ENCODE results near the gene FANCD2.

DNA sequence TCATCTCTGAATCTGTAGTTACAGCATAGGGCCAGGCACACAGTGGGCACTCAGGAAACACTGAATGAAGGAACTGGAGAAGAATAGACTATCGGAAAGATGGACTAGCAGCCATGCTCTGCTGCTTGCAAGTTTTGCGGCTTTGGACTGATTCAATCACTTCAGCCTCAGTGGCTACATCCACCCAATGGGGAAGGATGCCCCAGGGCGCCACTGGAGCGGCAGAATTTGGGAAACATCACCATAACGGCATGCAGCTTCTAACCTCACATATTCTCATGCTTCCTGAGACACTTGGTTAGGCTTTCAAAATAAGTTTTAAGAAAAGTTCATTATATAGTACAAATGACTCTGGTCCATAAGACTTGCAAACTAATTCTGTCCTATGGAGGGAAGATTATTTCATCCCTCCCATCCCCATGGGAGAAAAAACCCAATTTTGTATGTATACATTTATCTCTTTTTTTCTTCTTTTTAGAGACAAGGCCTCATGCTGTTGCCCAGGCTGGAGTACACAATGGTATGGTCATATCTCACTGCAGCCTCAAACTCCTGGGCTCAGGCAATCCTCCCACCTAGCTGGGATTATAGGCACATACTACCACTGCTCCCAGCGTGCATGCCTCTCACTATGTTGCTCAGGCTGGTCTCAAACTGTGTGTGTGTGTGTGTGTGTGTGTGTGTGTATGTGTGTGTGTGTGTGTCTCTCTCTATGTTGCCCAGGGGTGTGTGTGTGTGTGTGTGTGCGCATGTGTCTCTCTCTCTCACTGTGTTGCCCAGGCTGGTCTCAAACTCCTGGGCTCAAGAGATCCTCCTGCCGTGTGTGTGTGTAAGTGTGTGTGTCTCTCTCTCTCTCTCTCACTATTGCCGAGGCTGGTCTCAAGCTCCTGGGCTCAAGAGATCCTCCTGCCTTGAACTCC lies 4.1 kb upstream of the FANCD2 start:
- TF ChIP-seq, protein P1, sequence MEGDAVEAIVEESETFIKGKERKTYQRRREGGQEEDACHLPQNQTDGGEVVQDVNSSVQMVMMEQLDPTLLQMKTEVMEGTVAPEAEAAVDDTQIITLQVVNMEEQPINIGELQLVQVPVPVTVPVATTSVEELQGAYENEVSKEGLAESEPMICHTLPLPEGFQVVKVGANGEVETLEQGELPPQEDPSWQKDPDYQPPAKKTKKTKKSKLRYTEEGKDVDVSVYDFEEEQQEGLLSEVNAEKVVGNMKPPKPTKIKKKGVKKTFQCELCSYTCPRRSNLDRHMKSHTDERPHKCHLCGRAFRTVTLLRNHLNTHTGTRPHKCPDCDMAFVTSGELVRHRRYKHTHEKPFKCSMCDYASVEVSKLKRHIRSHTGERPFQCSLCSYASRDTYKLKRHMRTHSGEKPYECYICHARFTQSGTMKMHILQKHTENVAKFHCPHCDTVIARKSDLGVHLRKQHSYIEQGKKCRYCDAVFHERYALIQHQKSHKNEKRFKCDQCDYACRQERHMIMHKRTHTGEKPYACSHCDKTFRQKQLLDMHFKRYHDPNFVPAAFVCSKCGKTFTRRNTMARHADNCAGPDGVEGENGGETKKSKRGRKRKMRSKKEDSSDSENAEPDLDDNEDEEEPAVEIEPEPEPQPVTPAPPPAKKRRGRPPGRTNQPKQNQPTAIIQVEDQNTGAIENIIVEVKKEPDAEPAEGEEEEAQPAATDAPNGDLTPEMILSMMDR (conservative IDR thresholded peaks at IDR 0.05 in 1 of 2, IDR thresholded peaks at IDR 0.05 in 1 of 2; ENCODE audit: extremely low read depth in 1 of 2, insufficient read depth in 1 of 2, low read depth in 1 of 2, low read length in 2 of 2), result no peak
- TF ChIP-seq EZH2 (IDR thresholded peaks at IDR 0.05; ENCODE audit: borderline replicate concordance, low read length), result no peak
